Activated gamma-delta T cell treated with anti-CD3 and anti-CD28 coated beads, Interleukin-2, amount 50 U/mL, for 16 hours (primary cell): ENCODE results near the gene NPTN.

ENCODE experiments used
- DNase-seq: peaks from one replicate; pipeline ENCODE4 v3.0.0-alpha.2; 2020; ENCODE audit warnings: low read depth

NPTN gene

DNA sequence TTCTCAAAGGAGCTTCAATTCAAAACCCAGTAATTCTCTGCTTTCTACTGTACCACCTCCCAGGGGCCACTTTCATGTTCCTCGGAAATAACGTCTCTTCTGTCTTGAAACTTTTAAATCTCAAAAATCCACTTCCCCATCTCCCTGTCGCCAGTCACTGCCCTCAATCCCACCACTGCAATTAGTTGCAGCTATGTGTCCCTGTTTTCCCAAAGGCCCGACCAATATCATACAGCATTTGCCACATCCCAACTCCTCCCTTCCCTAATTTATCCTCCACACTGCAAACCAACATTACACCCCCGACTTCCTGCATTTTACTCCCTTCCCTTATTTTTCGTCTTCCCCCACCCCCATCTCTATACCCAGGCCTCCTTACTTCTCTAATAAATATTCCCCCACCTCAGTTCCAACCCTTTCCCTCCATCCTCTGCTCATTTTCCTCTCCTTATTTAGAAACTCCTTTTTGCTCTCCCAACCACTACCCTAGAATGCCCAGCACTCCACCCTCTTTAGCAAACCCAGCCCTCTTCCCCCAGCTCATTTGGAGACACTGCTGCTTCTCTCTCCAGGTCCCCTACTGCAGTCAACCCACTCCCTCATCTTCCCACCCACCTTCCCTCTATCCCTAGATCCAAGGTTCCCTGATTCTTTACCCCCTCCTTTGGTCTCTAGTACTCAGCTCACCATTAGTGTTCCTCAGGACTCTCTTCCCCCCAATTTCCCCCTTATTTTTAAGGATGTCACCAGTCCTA is 1.1 kb downstream of the NPTN start:
- no peak for DNase-seq

DNA sequence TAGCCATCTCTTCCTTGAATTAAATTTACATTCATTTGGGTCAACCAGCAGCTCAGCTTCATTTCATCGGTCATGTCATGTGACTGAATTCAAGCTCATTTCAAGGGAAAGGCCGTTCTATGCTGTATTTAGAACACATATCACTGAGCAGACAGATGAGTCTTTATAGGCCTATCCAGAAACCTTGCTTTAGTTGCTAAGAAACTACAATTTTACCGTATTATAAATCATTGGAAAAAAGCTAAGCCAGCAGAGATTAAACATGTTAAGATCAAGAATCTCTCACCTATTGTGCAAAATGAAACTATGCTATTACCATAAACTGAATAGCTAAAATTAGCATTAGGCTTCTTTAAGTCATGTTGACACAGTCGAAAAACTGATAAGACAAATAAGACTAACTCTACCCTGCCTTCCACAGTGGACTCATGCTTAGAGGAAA is 2.2 kb downstream of the NPTN start:
- no peak for DNase-seq

DNA sequence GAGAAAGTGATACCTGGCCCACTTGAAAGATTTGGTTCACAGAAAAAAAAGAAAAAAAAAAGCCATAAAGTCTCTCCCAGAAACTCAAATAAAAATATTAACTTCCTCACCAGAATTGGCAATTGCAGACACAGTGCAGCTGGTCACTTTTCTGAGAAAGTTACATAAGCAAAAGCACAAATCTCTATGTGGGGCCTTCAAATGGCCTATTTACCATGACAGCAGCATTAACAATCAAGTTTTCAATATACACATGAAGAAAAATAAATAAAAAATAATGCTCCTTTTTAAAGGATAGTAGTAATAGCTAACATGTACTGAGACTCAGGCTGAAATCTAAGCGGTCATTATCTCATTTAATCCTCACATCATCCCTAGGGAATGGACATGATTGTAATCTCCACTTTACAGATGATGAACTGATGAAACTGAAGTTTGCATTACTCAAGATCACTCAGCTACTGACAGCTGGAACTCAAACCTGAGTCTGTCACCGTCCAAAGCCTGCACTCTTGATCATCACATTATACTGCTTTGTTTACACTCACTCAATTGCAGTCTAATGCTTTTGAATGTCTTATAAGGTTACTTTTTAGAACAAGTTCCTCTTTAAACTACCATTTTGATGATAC is 3.3 kb downstream of the NPTN start:
- no peak for DNase-seq

DNA sequence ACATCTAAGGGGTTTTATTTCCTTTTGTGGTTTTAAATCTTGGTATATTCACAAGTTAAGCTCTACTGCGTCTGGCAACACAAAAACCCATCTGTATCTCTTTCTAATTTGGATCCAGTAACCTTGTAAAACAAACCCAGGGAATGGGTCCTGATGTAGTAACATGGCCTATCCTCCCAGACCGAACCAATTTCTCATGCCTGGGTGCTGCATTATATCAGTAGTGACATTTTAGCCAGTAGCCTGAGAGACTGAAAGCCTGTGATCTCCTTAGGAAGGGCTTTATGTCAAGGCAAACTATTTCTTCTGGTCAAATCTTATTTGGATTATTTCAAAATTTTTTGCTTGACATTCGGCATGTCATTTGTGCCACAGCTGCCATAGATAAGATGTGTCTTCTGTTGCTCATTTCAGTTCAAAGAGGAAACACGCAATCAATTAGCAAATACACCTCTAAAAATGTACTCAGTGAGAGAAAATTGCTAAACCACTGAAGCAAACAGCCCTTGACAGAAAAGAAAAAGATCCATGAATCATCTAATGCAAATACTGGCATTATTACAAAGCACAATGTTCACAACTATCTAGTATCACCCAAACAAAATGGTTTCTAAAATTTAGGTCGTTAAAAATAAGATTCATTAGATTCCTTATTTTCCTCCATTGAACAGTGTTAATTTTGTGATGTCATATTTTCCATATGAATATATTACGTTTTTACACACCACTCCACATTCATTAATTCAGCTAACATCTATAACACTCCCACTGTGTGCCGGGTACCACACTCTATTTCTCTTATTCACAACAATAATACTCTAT is 4.0 kb downstream of the NPTN start:
- no peak for DNase-seq

DNA sequence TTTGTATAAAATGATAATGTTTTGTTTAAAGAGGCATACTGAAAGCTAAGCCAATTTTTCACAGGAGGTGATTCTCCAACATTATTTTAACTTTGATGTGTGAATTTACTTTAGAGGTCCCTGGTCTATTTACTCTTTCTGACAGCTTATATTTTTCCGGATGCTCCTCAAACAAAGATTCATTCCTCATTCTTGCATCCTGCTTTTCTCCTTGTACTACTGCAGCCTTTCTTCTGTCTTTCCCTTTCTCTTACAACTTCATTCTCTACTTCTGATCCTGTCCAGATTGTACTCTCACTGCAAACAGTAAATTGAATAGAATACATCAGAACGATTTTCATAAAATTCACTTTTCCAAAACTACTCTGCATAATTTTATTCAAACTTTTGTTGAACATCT is 5.1 kb downstream of the NPTN start:
- no peak for DNase-seq

DNA sequence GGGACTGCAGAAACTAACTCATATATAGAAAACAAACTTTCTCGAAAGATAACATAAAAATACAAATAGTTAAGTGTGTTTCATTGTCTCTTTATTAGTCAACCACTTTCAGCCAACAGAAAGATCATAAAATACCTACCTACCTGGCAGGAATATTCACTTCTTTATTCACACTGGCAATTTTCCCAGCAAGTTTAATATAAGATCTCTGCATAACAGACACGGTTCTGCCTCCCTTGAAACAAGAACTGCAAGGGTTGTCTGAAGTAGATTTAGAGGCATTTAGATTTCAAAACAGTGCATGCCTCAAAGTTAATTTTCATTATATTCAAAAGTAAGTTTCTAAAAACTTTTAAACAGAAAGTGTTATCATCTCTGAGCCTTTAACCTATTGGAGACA is 7.1 kb downstream of the NPTN start:
- DNase-seq: no peak

DNA sequence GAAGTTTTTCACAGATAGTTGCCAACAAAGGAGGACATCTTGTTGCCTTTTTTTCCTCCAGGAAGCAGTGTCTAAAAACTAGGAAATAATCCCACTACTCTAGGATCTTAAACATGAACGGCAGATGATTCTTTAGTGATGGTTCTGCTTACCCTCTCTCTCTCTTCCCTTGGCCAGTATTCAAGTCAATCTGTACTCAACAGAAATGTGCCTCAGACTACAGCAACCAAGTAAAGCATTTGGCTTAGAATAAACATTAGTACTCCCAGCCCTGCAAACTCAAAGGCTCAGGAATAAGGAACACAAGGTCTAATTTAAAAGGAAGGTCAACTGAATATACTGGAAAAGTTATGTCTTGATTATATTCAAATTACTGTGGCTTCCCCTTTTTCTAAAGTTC is 8.7 kb downstream of the NPTN start:
- DNase-seq: no peak

DNA sequence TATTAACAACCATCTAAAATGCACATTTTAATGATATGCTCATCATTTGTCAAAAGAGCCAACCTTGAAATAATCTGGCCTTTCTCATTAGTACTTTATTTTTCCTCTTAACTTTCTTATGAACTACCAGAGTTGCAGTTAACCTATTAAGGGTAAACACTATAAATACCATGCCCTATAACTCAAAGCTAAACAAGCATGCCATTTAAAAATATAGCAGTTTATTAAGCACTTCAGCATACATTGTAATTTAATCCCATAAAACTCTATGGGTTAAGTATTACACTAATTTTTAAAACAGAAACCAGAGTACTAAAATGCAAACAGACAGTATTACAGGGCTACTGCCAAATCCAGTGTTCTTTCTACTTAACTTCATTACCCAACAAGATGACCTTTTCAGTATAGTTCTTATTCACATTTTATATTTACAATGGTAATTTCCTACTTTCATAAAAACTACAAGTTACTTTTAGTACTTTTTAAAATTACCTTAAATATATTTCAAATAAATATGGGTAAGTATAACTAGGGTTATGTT is 11.8 kb downstream of the NPTN start:
- DNase-seq: no peak

DNA sequence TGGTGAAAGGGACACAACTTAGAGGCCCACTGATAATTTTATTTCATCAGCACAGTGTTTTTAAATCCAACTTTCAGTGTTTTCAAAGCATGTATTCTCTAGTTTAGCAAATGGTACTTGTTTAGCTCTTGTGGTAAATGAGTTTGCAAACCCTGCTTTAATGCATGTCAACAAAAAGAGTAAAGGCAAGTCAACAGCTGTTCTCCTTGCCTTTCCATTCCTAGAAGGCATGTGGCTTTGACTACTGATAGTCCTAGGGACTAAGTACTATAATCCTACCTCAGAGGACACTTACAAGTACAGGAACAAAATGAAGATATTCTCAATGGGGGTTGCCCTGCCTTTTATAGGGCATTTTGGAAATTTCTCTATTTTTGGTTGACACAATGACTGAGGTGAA is 13.1 kb downstream of the NPTN start:
- no peak for DNase-seq

DNA sequence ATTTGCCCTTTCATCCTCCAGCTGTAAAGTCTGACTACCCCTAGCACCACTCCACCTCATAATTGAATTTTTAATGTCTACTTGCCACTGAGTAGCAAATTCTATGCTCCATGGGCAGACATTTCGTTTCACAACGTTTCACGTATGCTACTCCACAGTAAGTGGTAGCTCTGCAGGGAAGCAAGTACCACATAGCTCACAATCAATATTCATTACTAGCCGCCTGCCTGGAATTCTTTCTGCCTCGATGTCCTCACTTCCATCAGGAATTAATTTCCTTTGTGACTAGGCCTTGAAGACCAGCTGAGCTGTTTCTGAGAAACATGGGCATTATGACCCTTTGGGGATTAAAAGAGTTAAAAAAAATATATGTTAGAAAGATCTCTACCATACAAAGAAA is 15.3 kb downstream of the NPTN start:
- DNase-seq: no peak

DNA sequence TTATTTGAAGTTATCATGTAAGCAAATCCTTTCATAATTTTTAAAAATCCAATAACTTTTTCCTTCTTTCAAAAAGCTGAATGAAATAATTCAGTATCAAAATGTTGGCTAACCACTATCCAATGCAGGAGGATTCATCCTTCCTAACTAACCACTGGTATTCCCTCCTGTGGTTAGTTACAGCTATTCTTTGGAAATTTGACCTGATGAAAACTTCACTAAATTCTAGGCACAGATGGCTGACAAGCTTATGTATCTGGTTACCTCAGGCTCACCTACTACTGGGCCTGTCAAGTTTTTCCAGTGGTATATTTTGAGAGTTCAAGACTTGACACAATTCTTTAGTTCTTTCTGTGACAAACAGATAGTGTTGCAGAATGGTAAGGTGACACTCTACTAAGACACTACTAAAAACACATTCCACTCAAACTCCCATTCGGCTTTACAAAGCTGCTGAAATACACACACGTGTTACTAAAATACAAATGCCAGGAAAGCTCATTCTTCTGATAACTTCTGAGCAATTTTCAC is 15.8 kb downstream of the NPTN start:
- DNase-seq: no peak

DNA sequence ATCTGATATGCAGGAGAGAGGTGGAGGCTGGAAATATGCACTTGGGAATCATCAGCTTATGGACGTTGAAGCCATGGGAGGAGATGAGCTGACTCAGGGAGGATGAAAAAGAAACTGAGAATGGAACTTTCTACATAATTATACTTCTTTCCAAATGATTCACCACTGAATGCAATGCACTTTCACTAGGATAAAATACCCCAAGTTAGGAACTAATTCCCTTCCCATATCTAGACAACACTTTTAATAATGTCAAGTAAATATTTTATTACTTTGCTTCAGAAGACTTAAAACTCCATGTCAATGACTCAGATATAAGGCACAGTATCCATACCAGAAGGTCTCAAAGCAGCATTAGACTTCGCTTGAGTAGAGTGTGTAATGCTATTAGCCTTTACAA is 24.2 kb downstream of the NPTN start:
- no peak for DNase-seq

DNA sequence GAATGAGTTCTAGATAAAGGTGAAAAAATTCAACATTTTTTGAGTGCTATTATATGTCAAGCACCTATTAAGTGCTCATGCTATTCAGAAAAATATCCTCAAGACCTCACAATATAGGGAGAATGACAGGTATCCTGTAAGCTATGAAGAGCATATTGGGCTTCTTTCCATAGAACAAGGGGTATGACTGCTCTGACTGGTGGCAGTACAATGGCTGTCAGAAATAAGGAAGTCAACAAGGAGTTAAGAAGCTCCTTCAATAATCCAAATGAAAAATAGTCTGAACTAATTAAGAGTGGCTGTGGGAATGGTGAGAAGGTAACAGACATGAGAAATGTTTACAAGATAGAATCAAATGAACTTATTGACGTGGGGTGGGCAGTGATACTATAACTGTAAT is 24.7 kb downstream of the NPTN start:
- no peak for DNase-seq

DNA sequence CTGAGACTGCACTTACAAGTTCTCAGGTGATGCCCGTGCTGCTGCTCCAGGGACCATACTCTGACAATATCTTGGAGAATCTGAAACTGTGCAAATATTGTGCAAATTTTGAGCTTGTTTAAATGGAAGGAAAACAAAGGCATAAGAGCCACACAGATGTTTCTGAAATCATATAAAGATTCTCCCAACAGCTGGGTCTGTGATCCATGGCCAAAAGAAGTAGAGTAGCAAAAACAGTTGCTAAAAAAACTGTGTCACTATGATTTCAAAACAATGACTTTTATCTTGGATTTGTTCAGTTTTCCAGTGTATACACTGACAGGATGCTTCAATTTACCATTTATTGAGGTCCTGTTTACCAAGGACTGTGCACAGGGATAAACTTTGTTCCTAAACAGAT is 25.3 kb downstream of the NPTN start:
- DNase-seq: no peak

DNA sequence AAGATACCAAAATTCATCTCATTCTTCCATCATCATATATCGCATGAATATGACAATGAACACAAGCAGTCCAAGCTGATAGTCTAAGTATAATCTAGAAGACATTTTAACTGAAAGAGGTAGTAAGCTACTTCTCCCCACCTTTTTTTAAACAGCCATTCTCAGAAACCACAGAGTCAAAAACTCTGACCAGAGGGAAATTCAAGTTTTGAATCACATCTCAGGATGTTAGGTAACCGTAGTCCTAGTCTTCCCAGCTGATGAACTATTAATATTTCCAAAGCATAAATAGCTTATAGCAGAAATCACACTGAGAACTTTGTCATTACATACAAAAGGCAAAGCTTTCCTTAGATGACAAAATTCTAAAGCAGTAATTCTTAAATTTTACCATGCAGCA is 25.8 kb downstream of the NPTN start:
- DNase-seq: no peak

DNA sequence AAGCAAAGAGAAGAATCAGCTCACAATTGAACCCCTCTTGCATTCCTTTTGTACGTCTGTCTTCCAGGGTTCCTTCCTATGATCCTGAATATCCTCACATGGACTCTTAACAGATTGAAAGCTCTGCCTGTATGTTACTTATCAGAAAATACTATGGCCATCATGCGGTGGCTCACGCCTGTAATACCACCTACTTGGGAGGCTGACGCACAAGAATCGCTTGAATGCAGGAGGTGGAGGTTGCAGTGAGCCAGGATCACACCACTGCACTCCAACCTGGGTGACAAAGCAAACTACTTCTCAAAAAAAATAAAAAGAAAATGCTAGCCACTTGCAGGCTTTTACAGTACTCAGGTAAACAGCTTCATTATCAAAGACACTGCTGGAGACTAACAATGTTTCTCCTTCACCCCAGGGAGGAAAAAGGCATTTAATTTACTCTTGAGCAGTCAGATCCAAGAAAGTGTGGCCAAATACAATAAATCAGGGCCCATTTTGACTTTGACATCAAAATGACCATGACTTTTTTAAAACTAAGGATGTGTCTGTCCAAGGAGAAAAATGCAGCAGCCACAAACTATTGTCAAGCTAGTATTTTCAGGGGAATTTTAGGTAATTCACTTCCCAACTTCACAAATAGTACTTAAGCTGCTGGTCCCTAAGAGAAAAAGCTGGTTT is 27.3 kb downstream of the NPTN start:
- no peak for DNase-seq

DNA sequence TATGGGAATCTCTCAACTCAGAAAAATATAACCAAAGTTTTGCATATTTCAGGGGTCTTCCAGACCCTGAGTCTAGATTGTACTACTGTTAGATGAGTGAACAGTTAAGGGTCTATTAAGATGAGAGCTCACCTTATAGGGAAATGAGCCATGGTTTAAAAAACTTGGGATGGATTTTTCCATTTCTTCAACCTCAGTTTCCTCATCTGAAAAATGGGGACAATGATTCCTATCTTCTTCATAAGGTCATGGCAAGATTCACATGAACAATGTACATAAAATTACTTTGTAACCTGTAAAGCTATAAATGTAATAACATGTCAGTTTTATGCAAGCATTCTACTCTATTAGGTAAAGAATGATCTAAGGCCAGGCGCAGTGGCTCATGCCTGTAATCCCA is 28.7 kb downstream of the NPTN start:
- no peak for DNase-seq

DNA sequence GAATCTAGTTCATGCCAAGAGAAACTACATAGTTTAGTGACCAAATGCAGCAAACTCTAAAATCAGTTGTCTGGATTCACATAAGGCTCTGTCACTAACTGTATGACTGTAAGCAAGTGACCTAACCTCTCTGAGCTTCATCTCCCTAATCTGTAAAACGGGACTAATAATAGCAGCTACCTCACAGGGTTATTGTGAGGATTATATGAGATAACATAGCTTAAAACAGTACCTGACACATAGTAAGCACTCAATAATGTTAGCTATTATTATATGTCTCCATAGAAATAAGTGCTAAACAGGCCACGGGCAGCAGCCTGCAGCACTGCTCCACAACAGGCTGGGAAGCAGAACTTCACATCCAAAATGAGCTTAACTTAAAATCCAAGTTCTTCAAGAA is 30.2 kb downstream of the NPTN start:
- no peak for DNase-seq

DNA sequence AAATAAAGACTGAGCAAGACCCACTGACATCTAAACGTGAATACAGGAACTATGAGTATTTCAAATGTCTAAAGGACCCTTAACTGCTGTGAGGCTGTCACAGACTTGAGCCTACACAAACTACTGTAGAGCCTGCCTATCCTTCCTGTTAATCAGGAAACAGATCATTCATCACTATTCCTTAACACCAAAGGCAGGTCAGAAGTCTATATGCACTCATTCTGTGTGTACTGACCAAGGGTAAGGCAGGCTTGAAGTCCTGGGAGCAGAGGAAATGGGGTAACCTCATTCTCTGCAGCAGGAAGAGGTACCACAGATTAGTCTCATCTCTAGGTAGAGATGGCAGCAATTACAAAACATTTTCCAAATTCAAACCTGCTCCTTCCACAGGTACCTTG is 30.7 kb downstream of the NPTN start:
- DNase-seq: no peak

DNA sequence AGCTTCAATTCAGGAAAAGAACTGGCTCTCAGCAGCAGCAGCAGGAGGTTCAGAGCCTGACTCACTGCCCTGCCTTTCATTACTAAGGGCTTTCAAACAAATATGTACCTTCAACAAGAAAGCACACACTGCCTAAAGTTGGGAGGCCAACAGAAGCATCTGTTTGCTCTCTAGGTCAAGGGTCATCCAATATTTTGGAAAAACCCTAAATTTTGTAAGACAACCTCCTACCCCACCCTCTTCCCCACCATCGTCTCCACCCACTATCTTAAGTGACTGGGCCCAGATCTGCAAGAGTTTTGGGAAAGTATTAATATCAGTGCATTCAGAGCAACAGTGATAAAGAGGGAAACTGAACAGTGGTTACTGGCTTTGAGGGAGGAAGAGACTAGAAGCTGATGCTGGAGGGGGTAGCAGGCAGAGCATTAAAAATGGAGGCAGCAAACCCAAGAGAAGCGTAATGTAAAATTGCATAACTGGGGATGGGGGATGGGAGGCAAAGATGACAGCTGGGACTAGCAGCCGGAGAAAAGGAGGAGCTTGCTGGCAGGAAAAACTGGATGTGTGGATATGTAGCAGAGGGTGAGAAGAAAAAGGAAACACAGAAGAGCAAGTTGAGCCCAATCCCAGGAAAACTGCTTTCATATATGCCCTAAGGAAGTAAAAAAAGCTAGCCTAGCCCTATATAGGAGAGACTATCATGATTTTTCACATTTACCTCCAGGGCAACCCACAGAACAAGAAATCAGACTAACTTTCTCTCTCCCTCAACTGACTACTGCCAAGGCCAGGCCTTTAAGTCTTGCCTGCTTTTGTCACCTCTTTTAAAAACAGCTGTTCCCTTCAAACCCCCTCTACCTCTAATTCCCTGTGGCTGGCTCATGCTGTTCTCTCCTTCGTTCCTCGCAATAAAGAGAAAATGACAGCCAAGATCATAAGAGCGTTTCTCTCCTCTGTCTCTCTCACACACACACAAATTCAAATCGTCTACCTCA is 31.4 kb downstream of the NPTN start:
- DNase-seq: no peak
